Mucosa of descending colon (tissue), 3 donors: ENCODE data around the gene TOX2. TPM values are rescaled to one million over a fixed set of nuclear protein-coding genes. Genes with fewer than 3 reads are reported as not detected.

Source experiments
- ATAC-seq: fragments of 200-7000 bp; cut with Tn5 transposase; one replicate; pipeline ENCODE4 v1.9.1; 2020; ENCODE audit warnings: mild to moderate bottlenecking, moderate library complexity
- DNase-seq, 3 donors: peaks; one replicate each; pipeline ENCODE4 v3.0.0-alpha.2; 2020
- H3K36me3 ChIP-seq: fragments of 200-600 bp; one replicate; pipeline ENCODE4 v1.8.0; 2021; ENCODE audit warnings: low read depth, mild to moderate bottlenecking
- H3K4me1 ChIP-seq: fragments of 200-600 bp; one replicate; pipeline ENCODE4 v1.8.0; 2021; ENCODE audit warnings: low read depth, mild to moderate bottlenecking
- H3K4me3 ChIP-seq: fragments of 200-600 bp; one replicate; pipeline ENCODE4 v1.8.0; 2021; ENCODE audit warnings: mild to moderate bottlenecking
- H3K9me3 ChIP-seq: fragments of 200-600 bp; one replicate; pipeline ENCODE4 v1.8.0; 2021; ENCODE audit warnings: mild to moderate bottlenecking
- CTCF ChIP-seq: fragments of 200-600 bp; IDR thresholded peaks from one replicate; pipeline ENCODE4 v1.8.0; 2022; ENCODE audit warnings: antibody characterized with exemption, mild to moderate bottlenecking
- intact Hi-C, 2 donors: fragments of 100-400 bp; cut with DNase I in 1 of 2; cut with micrococcal nuclease in 1 of 2; formaldehyde crosslinking; loops; one replicate each; pipeline versions ENCODE4 v1.11.0 to v1.11.1; 2022; cut with DNase I, micrococcal nuclease
- total RNA-seq, 3 donors: library from RNA; stranded (reverse); fragmentation: NEBNext Ultra II Directional in 2 of 3; extraction: Animal tissue kit (Norgen Biotek cat#: 25700) in 2 of 3; gene quantifications; one replicate each; pipeline versions ENCODE4 v1.2.1 to v1.2.4, GENCODE V29; 2021 to 2023
- donor health status: DM: no; HTN: no; CAD: no; lungs with moderate emphysema.
- donor health status: DM: no; HTN: no; CAD: no.
- donor health status: DM: no; HTN: yes; CAD: no.

TOX2 gene
- total RNA-seq, 3 donors from 2014 or later, result 2.9 to 6.1 (median 5.5) TPM

- Histone ChIP-seq H3K9me3 (no peaks in the 10 kb centered on the region), H3K36me3 (no peaks in the 10 kb centered on the region), H3K4me1 (peaks cover 43% of the 10 kb centered on the region), H3K4me3 (no peak overlapping the region)
- no peak for ATAC-seq
- no peak for TF ChIP-seq CTCF
- DNase-seq, result no peak
- intact Hi-C loops, result no loop called here
Measured at GRCh38 chr20:44021900-44022299, 107.2 kb downstream of the TOX2 start.

GRCh38 chr20:44022464-44022863, 107.8 kb downstream of the TOX2 start:
- no peak for ATAC-seq
- no peaks in the 10 kb centered on the region for H3K9me3 ChIP-seq
- DNase-seq, result no peak
- peaks cover 38% of the 10 kb centered on the region for H3K4me1 ChIP-seq
- intact Hi-C loops, result no loop called here
- no peaks in the 10 kb centered on the region for H3K36me3 ChIP-seq
- H3K4me3 ChIP-seq, result no peak overlapping the region
- no peak for TF ChIP-seq CTCF

GRCh38 chr20:44023515-44024371, 109.1 kb downstream of the TOX2 start:
- Histone ChIP-seq H3K4me1 (peaks cover 28% of the 10 kb centered on the region), H3K4me3 (no peak overlapping the region), H3K36me3 (no peaks in the 10 kb centered on the region), H3K9me3 (no peaks in the 10 kb centered on the region)
- ATAC-seq, result peak; percentile 69
- DNase-seq, result peak in 2 of 3 donors; percentile 35 to 69
- intact Hi-C loops, result no loop called here
- no peak for TF ChIP-seq CTCF

GRCh38 chr20:44024820-44025580, 110.3 kb downstream of the TOX2 start:
- no peak overlapping the region for H3K4me3 ChIP-seq
- no peaks in the 10 kb centered on the region for H3K9me3 ChIP-seq
- H3K36me3 ChIP-seq, result no peaks in the 10 kb centered on the region
- no peak for TF ChIP-seq CTCF
- DNase-seq, result no peak
- intact Hi-C loops, result no loop called here
- ATAC-seq, result no peak
- peaks cover 17% of the 10 kb centered on the region for H3K4me1 ChIP-seq

- DNase-seq (no peak), ATAC-seq (no peak)
- no peak for TF ChIP-seq CTCF
- H3K4me3 ChIP-seq, result no peak overlapping the region
- intact Hi-C loops, result no loop called here
- H3K36me3 ChIP-seq, result no peaks in the 10 kb centered on the region
- peaks cover 10% of the 10 kb centered on the region for H3K4me1 ChIP-seq
- no peaks in the 10 kb centered on the region for H3K9me3 ChIP-seq
Measured at GRCh38 chr20:44025756-44026155, 111.1 kb downstream of the TOX2 start.
